Thoracic aorta (tissue), 2 donors: ENCODE measurements around the gene GMDS. TPM values are rescaled to one million over a fixed set of nuclear protein-coding genes. Genes with fewer than 3 reads are reported as not detected.

ENCODE experiments used
- ATAC-seq: fragments of 150-250 bp; one replicate; pipeline ENCODE4 v1.8.0; 2017; ENCODE audit warnings: low read depth; ENCODE audit not compliant: insufficient number of reproducible peaks, low FRiP score
- DNase-seq: peaks from one replicate; pipeline ENCODE4 v3.0.0-alpha.2; 2020; ENCODE audit warnings: low spot score
- H3K27ac ChIP-seq, 2 donors: fragments of 200-600 bp; sonication (generic); 1 replicate in 1 of 2; 2 replicates in 1 of 2; pipeline ENCODE4 v1.5.1; 2016; ENCODE audit warnings: mild to moderate bottlenecking in 2 of 2, moderate library complexity in 2 of 2
- H3K27me3 ChIP-seq: fragments of 200-600 bp; sonication (generic); replicated peaks from 2 replicates; pipeline ENCODE4 v1.6.0; 2016; ENCODE audit warnings: mild to moderate bottlenecking; ENCODE audit not compliant: insufficient read depth
- H3K36me3 ChIP-seq: fragments of 200-600 bp; sonication (generic); one replicate; pipeline ENCODE4 v1.5.1; 2016
- H3K4me1 ChIP-seq, 2 donors: fragments of 200-600 bp; sonication (generic); 1 replicate in 1 of 2; 2 replicates in 1 of 2; pipeline versions ENCODE4 v1.5.1 to v1.6.0; 2016; ENCODE audit warnings: low read depth in 2 of 2, mild to moderate bottlenecking in 1 of 2; ENCODE audit not compliant: control insufficient read depth in 1 of 2
- H3K4me3 ChIP-seq: fragments of 200-600 bp; sonication (generic); 2 replicates; pipeline ENCODE4 v1.5.1; 2016; ENCODE audit warnings: mild to moderate bottlenecking
- H3K9me3 ChIP-seq: fragments of 200-600 bp; sonication (generic); 2 replicates; pipeline ENCODE4 v1.5.1; 2016
- CTCF ChIP-seq: fragments of 200-600 bp; sonication (generic); IDR thresholded peaks from one replicate; pipeline ENCODE4 v1.5.1; 2019; ENCODE audit warnings: antibody characterized with exemption
- total RNA-seq, 2 donors: library from RNA; depleted of rRNA; stranded (reverse); fragments of >200 nt; gene quantifications; one replicate each; pipeline versions ENCODE4 v1.1.0 to v1.2.3, GENCODE V29; 2016

Gene GMDS
- total RNA-seq, 2 donors from 2014 or later: 87.8 to 87.9 TPM

GRCh38 chr6:1892716-1893115 is 352.7 kb downstream of the GMDS start:
- TF ChIP-seq CTCF: no peak
- peaks cover 15 to 45% of the 10 kb centered on the region in 2 donors for H3K4me1 ChIP-seq
- H3K9me3 ChIP-seq: no peaks in the 10 kb centered on the region
- no peaks in the 10 kb centered on the region for H3K27me3 ChIP-seq
- peak overlapping the region; percentile 85 to 90 for H3K27ac ChIP-seq
- no peak overlapping the region for H3K4me3 ChIP-seq
- DNase-seq: no peak
- no peak for ATAC-seq
- H3K36me3 ChIP-seq: no peaks in the 10 kb centered on the region

GRCh38 chr6:1890987-1891386 is 354.4 kb downstream of the GMDS start:
- no peak for ATAC-seq
- Histone ChIP-seq H3K4me3 (no peak overlapping the region), H3K27me3 (no peaks in the 10 kb centered on the region), H3K9me3 (no peaks in the 10 kb centered on the region), H3K4me1 (peaks cover 18 to 47% of the 10 kb centered on the region in 2 donors), H3K36me3 (no peaks in the 10 kb centered on the region), H3K27ac (peak overlapping the region in 1 of 2 donors; percentile 19)
- no peak for TF ChIP-seq CTCF
- DNase-seq: no peak

GRCh38 chr6:1890071-1890470 is 355.3 kb downstream of the GMDS start:
- DNase-seq: no peak
- ATAC-seq: no peak
- TF ChIP-seq CTCF: no peak

GRCh38 chr6:1885576-1886011 is 359.8 kb downstream of the GMDS start:
- peaks cover 15 to 52% of the 10 kb centered on the region in 2 donors for H3K4me1 ChIP-seq
- no peak for TF ChIP-seq CTCF
- ATAC-seq (peak; percentile 56), DNase-seq (no peak)
- H3K27ac ChIP-seq: peak overlapping the region; percentile 84 to 89
- H3K4me3 ChIP-seq: peak overlapping the region; percentile 30
- no peaks in the 10 kb centered on the region for H3K9me3 ChIP-seq
- H3K27me3 ChIP-seq: no peaks in the 10 kb centered on the region
- no peaks in the 10 kb centered on the region for H3K36me3 ChIP-seq

More at GRCh38 chr6:1890071-1890470, 355.3 kb downstream of the GMDS start:
- Histone ChIP-seq H3K9me3 (no peaks in the 10 kb centered on the region), H3K4me1 (peaks cover 9 to 47% of the 10 kb centered on the region in 2 donors), H3K36me3 (no peaks in the 10 kb centered on the region), H3K27me3 (no peaks in the 10 kb centered on the region), H3K27ac (no peak overlapping the region), H3K4me3 (no peak overlapping the region)

- Histone ChIP-seq H3K9me3 (no peaks in the 10 kb centered on the region), H3K4me1 (peaks cover 15 to 54% of the 10 kb centered on the region in 2 donors), H3K27ac (peak overlapping the region; percentile 84 to 89), H3K36me3 (no peaks in the 10 kb centered on the region), H3K4me3 (no peak overlapping the region), H3K27me3 (no peaks in the 10 kb centered on the region)
- no peak for TF ChIP-seq CTCF
- peak; percentile 95 for ATAC-seq
- no peak for DNase-seq
These were observed 361.1 kb downstream of the GMDS start for GRCh38 chr6:1884313-1884712.
